MM.1S (cell line): ENCODE results near the gene TERB1.

ENCODE experiments used
- EZH2 ChIP-seq: fragments of 300-600 bp; sonication (generic); optimal IDR thresholded peaks from 2 replicates; pipeline ENCODE3; 2017; ENCODE audit warnings: low read depth, mild to moderate bottlenecking, antibody characterized with exemption, low read length, mixed read lengths
- EZH2phosphoT487 ChIP-seq: fragments of 300-600 bp; sonication (generic); IDR thresholded peaks from 2 replicates; pipeline ENCODE4 v1.6.1; 2018; ENCODE audit warnings: antibody characterized with exemption, low read length
- TF ChIP-seq, protein P1 (sequence below): fragments of 300-600 bp; sonication (generic); IDR thresholded peaks from 2 replicates; pipeline ENCODE4 v1.5.1; 2016; ENCODE audit warnings: antibody characterized with exemption, low read length, mixed read lengths

DNA sequence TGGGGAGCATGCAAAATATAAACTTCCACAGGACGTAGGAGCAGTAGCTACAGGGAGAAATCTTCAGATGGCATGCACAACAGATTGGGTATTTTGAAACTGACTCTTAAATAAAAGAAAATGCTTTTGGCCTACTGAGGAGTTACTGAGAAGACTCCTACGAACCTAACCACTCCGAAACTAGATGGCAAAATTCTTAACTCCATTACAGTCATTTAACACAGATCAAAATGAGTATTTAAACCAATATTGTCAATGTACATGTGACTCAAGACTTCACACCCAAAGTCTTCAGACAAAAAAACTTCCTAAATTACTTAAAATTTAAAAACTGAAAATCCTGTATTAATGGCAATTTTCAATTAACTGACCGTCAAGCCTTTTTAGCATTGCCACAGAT, 8.4 kb upstream of the TERB1 start:
- TF ChIP-seq, protein P1, sequence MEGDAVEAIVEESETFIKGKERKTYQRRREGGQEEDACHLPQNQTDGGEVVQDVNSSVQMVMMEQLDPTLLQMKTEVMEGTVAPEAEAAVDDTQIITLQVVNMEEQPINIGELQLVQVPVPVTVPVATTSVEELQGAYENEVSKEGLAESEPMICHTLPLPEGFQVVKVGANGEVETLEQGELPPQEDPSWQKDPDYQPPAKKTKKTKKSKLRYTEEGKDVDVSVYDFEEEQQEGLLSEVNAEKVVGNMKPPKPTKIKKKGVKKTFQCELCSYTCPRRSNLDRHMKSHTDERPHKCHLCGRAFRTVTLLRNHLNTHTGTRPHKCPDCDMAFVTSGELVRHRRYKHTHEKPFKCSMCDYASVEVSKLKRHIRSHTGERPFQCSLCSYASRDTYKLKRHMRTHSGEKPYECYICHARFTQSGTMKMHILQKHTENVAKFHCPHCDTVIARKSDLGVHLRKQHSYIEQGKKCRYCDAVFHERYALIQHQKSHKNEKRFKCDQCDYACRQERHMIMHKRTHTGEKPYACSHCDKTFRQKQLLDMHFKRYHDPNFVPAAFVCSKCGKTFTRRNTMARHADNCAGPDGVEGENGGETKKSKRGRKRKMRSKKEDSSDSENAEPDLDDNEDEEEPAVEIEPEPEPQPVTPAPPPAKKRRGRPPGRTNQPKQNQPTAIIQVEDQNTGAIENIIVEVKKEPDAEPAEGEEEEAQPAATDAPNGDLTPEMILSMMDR, result no peak
- TF ChIP-seq EZH2 (no peak), EZH2phosphoT487 (no peak)
